ENCODE results near the gene BRD7. TPM values are rescaled to one million over a fixed set of nuclear protein-coding genes. Genes with fewer than 3 reads are reported as not detected.

BRD7 gene
- total and polyA plus RNA-seq, 2 of the 13 experiments (the other 11 are each of a cell fraction or from before 2014, with no cell fraction given), result 82.3 to 149 TPM

GRCh38 chr16:50291719-50292565 lies 76.8 kb downstream of the BRD7 start (continued):
- TF ChIP-seq, protein P1, sequence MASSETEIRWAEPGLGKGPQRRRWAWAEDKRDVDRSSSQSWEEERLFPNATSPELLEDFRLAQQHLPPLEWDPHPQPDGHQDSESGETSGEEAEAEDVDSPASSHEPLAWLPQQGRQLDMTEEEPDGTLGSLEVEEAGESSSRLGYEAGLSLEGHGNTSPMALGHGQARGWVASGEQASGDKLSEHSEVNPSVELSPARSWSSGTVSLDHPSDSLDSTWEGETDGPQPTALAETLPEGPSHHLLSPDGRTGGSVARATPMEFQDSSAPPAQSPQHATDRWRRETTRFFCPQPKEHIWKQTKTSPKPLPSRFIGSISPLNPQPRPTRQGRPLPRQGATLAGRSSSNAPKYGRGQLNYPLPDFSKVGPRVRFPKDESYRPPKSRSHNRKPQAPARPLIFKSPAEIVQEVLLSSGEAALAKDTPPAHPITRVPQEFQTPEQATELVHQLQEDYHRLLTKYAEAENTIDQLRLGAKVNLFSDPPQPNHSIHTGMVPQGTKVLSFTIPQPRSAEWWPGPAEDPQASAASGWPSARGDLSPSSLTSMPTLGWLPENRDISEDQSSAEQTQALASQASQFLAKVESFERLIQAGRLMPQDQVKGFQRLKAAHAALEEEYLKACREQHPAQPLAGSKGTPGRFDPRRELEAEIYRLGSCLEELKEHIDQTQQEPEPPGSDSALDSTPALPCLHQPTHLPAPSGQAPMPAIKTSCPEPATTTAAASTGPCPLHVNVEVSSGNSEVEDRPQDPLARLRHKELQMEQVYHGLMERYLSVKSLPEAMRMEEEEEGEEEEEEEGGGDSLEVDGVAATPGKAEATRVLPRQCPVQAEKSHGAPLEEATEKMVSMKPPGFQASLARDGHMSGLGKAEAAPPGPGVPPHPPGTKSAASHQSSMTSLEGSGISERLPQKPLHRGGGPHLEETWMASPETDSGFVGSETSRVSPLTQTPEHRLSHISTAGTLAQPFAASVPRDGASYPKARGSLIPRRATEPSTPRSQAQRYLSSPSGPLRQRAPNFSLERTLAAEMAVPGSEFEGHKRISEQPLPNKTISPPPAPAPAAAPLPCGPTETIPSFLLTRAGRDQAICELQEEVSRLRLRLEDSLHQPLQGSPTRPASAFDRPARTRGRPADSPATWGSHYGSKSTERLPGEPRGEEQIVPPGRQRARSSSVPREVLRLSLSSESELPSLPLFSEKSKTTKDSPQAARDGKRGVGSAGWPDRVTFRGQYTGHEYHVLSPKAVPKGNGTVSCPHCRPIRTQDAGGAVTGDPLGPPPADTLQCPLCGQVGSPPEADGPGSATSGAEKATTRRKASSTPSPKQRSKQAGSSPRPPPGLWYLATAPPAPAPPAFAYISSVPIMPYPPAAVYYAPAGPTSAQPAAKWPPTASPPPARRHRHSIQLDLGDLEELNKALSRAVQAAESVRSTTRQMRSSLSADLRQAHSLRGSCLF (CRISPR knock-in tag; IDR thresholded peaks at IDR 0.05; ENCODE audit: borderline replicate concordance), result no peak
- TF ChIP-seq GATA4 (IDR thresholded peaks at IDR 0.05; ENCODE audit: borderline replicate concordance, low read depth) (no peak), TAF15 (IDR thresholded peaks at IDR 0.05; ENCODE audit: low read depth, low read length, poor library complexity, severe bottlenecking) (no peak), ESRRA (CRISPR knock-in tag; IDR thresholded peaks at IDR 0.05; ENCODE audit: low read depth) (peak; percentile 88), SNAI1 (CRISPR knock-in tag; IDR thresholded peaks at IDR 0.05; ENCODE audit: borderline replicate concordance) (no peak; the same call in 1 of the 2 replicates), NBN (conservative IDR thresholded peaks at IDR 0.05) (no peak), BORCS8-MEF2B (CRISPR knock-in tag; IDR thresholded peaks at IDR 0.05) (no peak), SALL1 (CRISPR knock-in tag; IDR thresholded peaks at IDR 0.05) (peak; percentile 77; the same call in 1 of the 2 replicates), MEIS2 (CRISPR knock-in tag; IDR thresholded peaks at IDR 0.05) (no peak; the same call in 1 of the 2 replicates), ZNF460 (CRISPR knock-in tag; IDR thresholded peaks at IDR 0.05; ENCODE audit: borderline replicate concordance) (no peak), KDM5A (IDR thresholded peaks at IDR 0.05; ENCODE audit: borderline replicate concordance, low read length) (no peak), NR2F6 (IDR thresholded peaks at IDR 0.05) (peak; percentile 97), NR2F6 (CRISPR knock-in tag; IDR thresholded peaks at IDR 0.05) (peak; percentile 99), MAZ (IDR thresholded peaks at IDR 0.05; ENCODE audit: borderline replicate concordance, low read depth, low read length) (no peak), MAZ (CRISPR knock-in tag; IDR thresholded peaks at IDR 0.05; ENCODE audit: low read depth) (peak; percentile 33; the same call in 1 of the 2 replicates), ZNF530 (CRISPR knock-in tag; IDR thresholded peaks at IDR 0.05; ENCODE audit: low read depth) (no peak), ZNF124 (CRISPR knock-in tag; IDR thresholded peaks at IDR 0.05) (peak; percentile 92; the same call in 1 of the 2 replicates), MTF2 (CRISPR knock-in tag; IDR thresholded peaks at IDR 0.05; ENCODE audit: borderline replicate concordance) (peak; percentile 70; the same call in 1 of the 2 replicates), NFYB (CRISPR knock-in tag; IDR thresholded peaks at IDR 0.05) (no peak), NCOA2 (CRISPR knock-in tag; IDR thresholded peaks at IDR 0.05) (peak; percentile 85), ZNF235 (CRISPR knock-in tag; IDR thresholded peaks at IDR 0.05; ENCODE audit: borderline replicate concordance) (peak; percentile 86; the same call in 1 of the 2 replicates)
- TF ChIP-seq, protein P2, sequence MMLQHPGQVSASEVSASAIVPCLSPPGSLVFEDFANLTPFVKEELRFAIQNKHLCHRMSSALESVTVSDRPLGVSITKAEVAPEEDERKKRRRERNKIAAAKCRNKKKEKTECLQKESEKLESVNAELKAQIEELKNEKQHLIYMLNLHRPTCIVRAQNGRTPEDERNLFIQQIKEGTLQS (CRISPR knock-in tag; IDR thresholded peaks at IDR 0.05), result no peak; the same call in 1 of the 2 replicates
- TF ChIP-seq, protein P3, sequence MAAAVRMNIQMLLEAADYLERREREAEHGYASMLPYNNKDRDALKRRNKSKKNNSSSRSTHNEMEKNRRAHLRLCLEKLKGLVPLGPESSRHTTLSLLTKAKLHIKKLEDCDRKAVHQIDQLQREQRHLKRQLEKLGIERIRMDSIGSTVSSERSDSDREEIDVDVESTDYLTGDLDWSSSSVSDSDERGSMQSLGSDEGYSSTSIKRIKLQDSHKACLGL (CRISPR knock-in tag; IDR thresholded peaks at IDR 0.05), result peak; percentile 69; the same call in 1 of the 2 replicates

All from HepG2 (cell line).